ENCODE results near the gene SBF2. TPM values are rescaled to one million over a fixed set of nuclear protein-coding genes. Genes with fewer than 3 reads are reported as not detected.

Gene SBF2
- total and polyA plus RNA-seq, 2 of the 13 experiments (the other 11 are each of a cell fraction or from before 2014, with no cell fraction given): 24.0 to 45.8 TPM

- in situ Hi-C loops (cut with HindIII; ENCODE audit: extremely low pct_ligation_motif_present, low pct_unique_long_range_greater_than_20kb) (no loop called here), intact Hi-C loops (cut with micrococcal nuclease; ENCODE audit: unreplicated experiment) (no loop called here)
- no TSS peak for BruUV-seq (replicated peaks)
- no peak overlapping the region for H3K9ac ChIP-seq (ENCODE audit: insufficient read depth, low read depth, low read length)
- H3K9me3 ChIP-seq (ENCODE audit: low read length): no peaks in the 10 kb centered on the region
- no peak overlapping the region for H3K27ac ChIP-seq (ENCODE audit: extremely low read length, insufficient read depth, low read length)
- H3K4me1 ChIP-seq (ENCODE audit: insufficient read depth, low read length): 0 out of 2 replicates have a peak, but pooled peaks cover 6% of the 10 kb centered on the region
- no peaks in the 10 kb centered on the region for H3K36me3 ChIP-seq (replicated peaks in 1 of 2; ENCODE audit: control insufficient read depth in 1 of 2, insufficient read depth in 2 of 2, low read length in 2 of 2)
- CTCF ChIA-PET (ENCODE audit: low intra/inter-chr PET ratio, low total read pairs): no interaction called here
- H2AFZ ChIP-seq (ENCODE audit: low read length): no peak overlapping the region
- H3K4me3 ChIP-seq (replicated peaks in 1 of 3; ENCODE audit: insufficient read depth in 1 of 3, low read depth in 2 of 3, low read length in 3 of 3): no peak overlapping the region
- H4K20me1 ChIP-seq (ENCODE audit: insufficient read depth, low read length): no peaks in the 10 kb centered on the region
- 94% methylated on average over 6 of the region's 6 CpGs for WGBS (ENCODE audit: low lambda C conversion rate)
- FAIRE-seq (no peak), DNase-seq (ENCODE audit: low spot score) (no peak), ATAC-seq (no peak)
- POLR2A ChIA-PET: no interaction called here
- no peaks in the 10 kb centered on the region for H3K79me2 ChIP-seq (ENCODE audit: insufficient read depth, low read length)
- no peaks in the 10 kb centered on the region for H3K27me3 ChIP-seq (ENCODE audit: control insufficient read depth in 1 of 2, insufficient read depth in 2 of 2, low read length in 2 of 2)
- no peak overlapping the region for H3K4me2 ChIP-seq (ENCODE audit: low read depth, low read length)
- no peak for TF ChIP-seq SIX1 (CRISPR knock-in tag; IDR thresholded peaks at IDR 0.05; ENCODE audit: borderline replicate concordance)
- no peak for TF ChIP-seq ZXDC (CRISPR knock-in tag; IDR thresholded peaks at IDR 0.05)
- TF ChIP-seq, protein P1, sequence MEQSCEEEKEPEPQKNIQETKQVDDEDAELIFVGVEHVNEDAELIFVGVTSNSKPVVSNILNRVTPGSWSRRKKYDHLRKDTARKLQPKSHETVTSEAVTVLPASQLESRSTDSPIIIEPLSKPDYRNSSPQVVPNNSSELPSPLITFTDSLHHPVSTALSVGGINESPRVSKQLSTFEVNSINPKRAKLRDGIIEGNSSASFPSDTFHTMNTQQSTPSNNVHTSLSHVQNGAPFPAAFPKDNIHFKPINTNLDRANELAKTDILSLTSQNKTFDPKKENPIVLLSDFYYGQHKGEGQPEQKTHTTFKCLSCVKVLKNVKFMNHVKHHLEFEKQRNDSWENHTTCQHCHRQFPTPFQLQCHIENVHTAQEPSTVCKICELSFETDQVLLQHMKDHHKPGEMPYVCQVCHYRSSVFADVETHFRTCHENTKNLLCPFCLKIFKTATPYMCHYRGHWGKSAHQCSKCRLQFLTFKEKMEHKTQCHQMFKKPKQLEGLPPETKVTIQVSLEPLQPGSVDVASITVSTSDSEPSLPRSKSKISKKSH (CRISPR knock-in tag; IDR thresholded peaks at IDR 0.05; ENCODE audit: borderline replicate concordance): no peak
- no peak for TF ChIP-seq NR2C2 (CRISPR knock-in tag; IDR thresholded peaks at IDR 0.05; ENCODE audit: borderline replicate concordance)
- TF ChIP-seq RERE (CRISPR knock-in tag; IDR thresholded peaks at IDR 0.05; ENCODE audit: low read depth): no peak
- TF ChIP-seq CERS6 (CRISPR knock-in tag; IDR thresholded peaks at IDR 0.05): no peak
- TF ChIP-seq, protein P2, sequence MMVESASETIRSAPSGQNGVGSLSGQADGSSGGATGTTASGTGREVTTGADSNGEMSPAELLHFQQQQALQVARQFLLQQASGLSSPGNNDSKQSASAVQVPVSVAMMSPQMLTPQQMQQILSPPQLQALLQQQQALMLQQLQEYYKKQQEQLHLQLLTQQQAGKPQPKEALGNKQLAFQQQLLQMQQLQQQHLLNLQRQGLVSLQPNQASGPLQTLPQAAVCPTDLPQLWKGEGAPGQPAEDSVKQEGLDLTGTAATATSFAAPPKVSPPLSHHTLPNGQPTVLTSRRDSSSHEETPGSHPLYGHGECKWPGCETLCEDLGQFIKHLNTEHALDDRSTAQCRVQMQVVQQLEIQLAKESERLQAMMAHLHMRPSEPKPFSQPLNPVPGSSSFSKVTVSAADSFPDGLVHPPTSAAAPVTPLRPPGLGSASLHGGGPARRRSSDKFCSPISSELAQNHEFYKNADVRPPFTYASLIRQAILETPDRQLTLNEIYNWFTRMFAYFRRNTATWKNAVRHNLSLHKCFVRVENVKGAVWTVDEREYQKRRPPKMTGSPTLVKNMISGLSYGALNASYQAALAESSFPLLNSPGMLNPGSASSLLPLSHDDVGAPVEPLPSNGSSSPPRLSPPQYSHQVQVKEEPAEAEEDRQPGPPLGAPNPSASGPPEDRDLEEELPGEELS (CRISPR knock-in tag; IDR thresholded peaks at IDR 0.05): no peak
- TF ChIP-seq SP140L (CRISPR knock-in tag; IDR thresholded peaks at IDR 0.05; ENCODE audit: borderline replicate concordance): no peak
Observed at GRCh38 chr11:9875862-9876261, 418.2 kb downstream of the SBF2 start.
